Hypothalamus (tissue), 51 donors: ENCODE results near the gene GNAT1.
A peak's percentile ranks its signal among the peaks of the same experiment; 100 is the strongest.

Source experiments
- DNase-seq, 51 donors: peaks; one replicate each; lab custom pipeline; 2025; lab: John Stamatoyannopoulos, UW

GNAT1 gene

DNA sequence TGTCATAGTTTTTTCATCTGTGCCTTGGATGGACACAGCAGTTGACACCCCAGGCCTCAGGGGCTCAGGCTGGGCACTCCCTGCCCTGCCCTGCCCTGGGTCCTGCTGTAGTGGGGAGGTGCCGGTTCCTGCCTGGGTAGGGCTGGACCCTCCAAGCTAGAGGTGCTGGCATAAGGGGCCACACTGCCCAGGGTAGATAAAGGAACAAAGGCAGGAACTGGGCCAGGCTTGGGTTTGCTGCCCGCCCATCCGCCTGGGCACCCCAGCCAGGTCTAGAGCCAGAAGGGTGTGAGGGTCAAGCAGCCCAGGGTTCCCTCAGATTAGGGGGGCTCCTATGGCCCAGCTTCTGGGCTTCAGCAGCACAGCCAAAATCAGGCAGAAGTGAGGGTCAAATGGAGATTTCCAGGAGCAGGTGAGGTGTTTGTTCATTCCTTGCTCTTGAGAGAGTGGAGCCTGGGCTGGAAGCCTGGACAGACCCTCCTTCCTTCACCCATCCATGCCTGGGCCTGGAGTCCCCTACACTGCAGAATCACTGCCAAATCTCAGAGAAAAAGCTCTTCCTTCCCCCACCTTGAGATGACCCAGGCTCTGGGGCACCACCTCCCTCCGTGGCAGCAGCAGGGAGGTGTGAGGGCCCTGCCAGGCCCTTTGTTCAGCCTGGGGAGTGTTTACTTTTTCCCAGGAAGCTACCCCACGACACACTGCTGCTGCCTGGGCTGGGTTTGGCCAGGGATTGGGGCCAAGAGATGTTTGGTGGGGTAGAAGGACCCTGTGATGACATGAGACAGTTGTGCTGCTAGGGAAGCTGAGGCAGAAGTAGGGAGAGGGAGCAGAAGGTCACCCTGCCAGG, 29.2 kb upstream of the GNAT1 start:
- no peak for DNase-seq

DNA sequence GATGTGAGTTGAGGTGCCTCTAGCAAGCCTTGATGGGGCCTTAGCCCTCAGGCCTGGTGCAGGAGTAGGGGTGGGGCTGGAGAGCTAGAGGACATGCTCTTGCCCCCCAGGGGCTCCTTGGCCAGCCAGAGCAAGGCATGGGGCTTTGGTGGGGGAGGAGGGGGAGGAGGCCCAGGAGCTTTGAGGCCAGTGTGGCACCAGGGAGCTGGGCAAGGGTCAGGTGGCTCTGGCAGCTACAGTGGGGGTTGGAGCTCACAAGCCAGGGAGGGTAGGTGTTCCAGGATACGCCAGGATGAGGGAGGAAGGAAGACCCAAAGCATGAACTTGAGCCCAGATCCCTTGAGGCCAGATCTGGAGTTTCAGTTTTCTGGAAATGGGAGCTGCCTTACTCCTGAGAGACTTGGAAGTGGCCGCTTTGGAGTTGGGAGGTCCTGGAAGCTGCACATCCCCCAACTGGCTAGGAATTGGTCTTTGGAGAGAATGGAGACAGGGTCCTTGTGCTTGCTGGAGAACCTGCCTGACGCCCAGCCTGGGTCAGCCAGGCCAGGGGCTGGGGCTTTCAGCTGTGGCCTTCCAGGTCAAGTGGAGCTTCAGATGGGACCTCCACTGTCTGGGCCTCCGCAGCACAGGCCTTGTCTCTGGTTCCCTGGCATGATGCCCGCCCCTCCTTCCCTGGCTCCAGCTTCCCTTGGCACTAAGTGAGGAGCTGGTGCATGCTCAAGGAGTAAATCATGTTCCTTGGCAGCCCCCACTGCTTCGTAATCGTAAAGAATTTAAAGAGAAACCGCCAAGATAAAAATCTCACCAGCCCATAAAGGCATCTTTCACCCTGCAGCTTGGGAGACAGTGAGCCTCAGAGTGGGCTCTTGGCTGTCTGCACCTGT, 27.6 kb upstream of the GNAT1 start:
- DNase-seq = peak in 25 of 51 donors; percentile 9 to 58 (median 37)

GRCh38 chr3:50164481-50164880, 26.9 kb upstream of the GNAT1 start:
- no peak for DNase-seq

- peak in 33 of 51 donors; percentile 11 to 69 (median 41) for DNase-seq
Measured at GRCh38 chr3:50164984-50165909, 26.2 kb upstream of the GNAT1 start.

- peak in 21 of 51 donors; percentile 15 to 69 (median 29) for DNase-seq
Measured at GRCh38 chr3:50165910-50166538, 25.4 kb upstream of the GNAT1 start.

DNA sequence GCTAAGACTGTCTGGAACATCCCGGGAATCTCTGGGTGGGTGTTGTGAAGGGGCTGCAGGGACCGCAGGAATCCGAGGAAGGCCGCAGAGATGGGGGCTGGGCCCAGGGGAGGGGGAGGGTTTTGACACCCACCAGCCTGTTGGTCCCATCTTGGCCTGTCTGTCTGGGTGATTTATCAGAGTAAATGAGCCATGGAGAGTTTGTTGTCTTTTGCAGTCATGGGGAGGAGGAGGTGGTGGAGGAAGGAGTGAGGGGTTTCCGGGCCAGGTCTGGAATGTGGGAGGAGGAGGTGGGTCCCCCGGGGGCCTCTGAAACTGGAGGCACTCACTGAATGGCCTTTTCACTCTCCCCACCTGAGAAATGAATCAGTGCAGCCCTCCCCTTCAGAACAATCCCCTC, 24.8 kb upstream of the GNAT1 start:
- no peak for DNase-seq

DNA sequence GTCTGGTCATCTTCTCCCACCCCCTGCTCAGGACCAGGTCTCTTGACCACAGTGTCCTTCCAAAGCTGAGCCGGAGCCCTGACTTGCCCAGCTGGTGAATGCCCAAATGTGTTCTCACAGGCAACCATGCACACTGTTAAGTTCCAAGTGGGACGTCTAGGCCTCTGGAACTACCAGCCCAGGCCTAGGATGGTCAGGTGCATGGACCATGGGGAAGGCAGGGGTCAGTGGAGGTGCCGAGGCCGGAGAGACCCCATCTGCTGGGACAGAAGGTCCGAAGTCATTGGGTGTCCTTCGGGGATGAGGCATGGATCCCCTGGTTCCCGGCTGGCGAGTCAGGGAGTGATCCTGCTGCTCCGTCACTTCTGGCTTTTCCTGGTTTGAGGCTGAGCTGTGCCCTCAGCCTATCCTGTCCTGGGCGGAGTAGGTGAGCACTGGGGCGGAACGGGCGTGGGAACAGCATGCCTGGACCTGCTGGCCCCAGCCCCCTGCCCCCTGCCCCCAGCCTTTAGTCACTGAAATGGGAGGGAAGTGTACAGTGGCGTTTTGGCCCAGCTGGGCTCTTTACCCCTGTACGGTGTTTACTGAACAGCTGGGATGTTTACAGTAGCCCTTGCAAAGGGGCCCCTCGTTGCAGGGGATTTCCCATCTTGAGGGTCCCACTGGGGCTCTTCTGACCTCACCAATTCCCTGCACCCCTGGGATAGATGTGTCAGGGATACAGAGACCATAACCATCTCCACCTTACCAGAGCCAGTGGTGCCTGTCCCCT, 24.2 kb upstream of the GNAT1 start:
- DNase-seq = no peak

- DNase-seq = no peak
Measured at GRCh38 chr3:50167841-50168209, 23.6 kb upstream of the GNAT1 start.

- peak in 1 of 51 donors; percentile 11 for DNase-seq
Measured at GRCh38 chr3:50168388-50168787, 23.0 kb upstream of the GNAT1 start.

DNA sequence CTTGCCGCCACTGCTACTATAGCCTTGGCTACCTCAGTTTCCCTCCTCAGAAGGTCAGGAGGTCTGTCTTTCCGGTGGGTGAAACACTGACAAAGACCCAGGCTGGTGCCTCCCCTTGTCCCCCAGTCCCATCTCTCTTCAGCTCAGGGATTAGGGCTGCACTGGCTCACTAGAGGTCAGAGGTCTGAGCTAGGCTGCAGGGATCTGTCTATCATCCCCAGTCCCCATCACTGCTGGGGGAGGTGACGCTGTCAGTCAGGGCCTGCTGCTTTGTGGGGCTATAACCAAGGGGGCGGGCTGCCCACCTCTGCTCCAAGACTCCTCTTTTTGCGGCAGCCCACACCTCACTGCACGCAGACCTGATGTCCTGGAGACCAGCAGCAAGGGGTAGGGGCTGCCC, 22.6 kb upstream of the GNAT1 start:
- DNase-seq = no peak

DNA sequence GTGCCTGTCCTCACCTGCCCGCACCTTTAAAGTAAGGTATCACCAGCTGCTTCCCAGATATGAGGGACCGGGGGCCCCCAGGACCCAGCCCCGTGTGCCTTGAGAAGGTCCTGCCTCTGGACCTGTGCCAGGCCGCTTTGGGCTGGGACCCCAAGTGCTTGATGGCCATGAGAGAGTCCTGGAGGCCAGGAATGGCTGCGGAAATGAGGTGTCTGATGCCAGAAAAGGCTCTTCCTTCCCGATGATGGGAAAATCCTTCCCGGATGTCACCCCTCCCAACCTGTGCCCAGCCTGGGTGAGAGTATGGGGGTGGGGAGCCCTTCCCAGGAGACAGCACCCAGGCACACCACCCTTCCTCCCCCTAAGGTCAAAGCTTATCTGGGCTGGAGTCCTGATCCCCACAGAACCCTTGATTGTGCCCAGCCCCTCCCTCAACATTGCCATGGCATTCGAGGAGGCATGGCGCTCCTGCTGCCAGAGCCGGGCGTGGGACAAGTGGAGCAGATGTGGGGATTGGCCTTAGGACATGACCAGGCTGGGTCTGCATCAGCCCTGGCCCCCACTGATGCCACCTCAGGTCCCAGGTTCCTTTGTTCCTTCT, 22.1 kb upstream of the GNAT1 start:
- no peak for DNase-seq

- no peak for DNase-seq
Measured at GRCh38 chr3:50169858-50170257, 21.6 kb upstream of the GNAT1 start.

GRCh38 chr3:50170689-50171088, 20.7 kb upstream of the GNAT1 start:
- no peak for DNase-seq

- no peak for DNase-seq
Measured at GRCh38 chr3:50171540-50172301, 19.7 kb upstream of the GNAT1 start.

DNA sequence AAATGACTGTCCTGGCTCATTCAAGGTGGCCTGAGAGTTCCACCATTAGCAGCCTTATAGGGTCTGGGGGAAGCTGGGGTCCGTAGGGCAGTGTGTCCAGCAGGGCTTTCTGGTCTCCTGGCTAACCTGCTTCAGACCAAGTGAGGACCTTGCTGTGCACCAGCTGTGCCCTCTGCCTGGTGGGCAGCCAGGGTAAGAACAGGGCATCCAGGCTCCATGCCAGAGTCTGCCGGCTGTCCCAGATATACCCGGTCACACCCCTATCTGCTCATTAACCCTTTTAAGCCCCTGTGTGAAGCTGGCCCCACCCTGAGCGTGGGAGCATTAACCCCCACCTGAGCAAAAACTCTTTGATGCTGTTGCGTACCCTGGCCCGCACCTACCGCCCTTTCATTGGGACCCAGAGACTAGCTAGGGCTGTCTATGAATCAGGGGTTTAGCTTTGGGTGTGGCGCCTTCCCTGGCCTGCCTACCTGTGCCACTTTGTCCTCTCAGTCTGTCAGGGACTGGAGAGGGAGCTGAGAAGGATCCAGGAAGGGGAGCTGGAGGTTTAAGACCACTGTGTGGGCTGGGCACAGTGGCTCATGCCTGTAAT, 18.7 kb upstream of the GNAT1 start:
- DNase-seq = no peak

DNA sequence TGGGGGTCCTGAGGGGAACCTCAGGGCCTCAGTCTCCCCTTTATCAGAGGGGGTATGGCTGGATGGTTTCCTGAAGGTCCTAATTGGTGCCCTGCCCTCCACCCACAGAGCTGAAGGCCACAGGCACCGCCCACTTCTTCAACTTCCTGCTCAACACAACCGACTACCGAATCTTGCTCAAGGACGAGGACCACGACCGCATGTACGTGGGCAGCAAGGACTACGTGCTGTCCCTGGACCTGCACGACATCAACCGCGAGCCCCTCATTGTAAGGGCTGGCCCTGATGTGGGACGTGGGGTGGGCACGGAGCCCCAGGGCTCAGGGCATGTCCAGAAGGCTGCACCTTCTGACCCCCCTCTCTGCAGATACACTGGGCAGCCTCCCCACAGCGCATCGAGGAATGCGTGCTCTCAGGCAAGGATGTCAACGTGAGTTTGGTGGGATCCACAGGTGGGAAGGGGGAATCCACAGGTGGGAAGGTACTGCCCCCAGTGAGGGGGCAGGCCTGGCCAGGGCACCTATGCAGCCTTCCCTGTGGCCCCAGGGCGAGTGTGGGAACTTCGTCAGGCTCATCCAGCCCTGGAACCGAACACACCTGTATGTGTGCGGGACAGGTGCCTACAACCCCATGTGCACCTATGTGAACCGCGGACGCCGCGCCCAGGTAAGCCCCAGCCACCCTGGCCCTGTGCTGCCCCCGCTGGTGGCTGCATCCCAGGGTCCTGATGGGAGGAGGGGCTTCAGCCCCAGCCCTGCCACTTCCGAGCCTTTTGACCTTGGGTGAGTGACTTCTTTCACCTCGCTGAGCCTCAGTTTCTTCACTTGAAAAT, 17.5 kb upstream of the GNAT1 start:
- DNase-seq = no peak

- no peak for DNase-seq
Measured at GRCh38 chr3:50174517-50174895, 16.9 kb upstream of the GNAT1 start.
